ENCODE data around the gene PSD2. TPM values are rescaled to one million over a fixed set of nuclear protein-coding genes. Genes with fewer than 3 reads are reported as not detected.

PSD2 gene
- total RNA-seq, 3 donors from 2014 or later (not counting 1 experiment from before 2014, with no cell fraction given): 1.3 to 2.5 (median 1.3) TPM

DNA sequence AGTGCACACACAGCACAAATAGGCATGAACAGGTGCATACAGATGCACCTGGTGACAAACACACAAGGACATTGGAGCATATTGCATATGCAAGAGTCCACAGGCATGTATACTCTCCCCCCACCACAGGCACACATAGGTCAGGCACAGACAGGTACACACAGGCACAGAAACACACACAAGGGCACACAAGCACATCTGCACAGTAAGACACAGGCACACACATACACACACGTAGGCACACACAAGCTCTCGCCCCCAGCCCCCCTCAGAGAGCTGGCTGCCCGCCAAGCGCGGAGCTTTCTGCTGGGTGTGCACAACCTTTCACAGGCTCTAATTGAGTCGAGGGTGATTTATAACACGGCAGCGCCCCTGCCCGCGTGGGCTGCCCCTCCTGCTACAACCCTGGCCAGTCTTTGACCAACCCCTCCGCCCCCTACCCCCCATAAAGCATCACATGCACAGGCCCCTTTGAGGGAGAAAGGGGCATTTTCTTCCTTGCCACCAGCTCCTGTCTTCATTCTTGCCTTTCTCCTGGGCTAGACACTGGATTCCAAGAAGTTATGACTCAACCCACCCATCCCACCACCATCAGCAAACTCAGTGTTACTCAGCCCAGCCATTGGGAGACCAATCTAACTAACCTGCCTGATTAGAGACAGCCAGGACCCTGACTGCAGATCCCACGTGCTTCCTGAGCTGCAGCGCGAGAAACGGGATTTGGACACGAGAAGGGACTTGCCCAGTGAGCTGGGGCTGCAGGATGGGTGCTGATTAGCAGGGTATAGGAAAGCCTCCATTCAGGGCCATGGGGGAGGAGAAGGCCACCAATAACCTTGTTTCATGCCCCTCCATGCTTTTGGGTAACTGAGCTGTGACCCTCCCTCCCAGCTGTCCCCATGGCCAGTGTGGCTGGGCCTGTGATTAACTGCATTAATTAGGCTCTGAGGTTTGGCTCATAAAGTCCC is 42.8 kb upstream of the PSD2 start:
- Histone ChIP-seq H3K9me3 (ENCODE audit: control insufficient read depth, insufficient read depth, low read length) (no peaks in the 10 kb centered on the region), H3K27ac (ENCODE audit: low read length) (no peak overlapping the region), H3K36me3 (ENCODE audit: control insufficient read depth, insufficient read depth, low read length) (no peaks in the 10 kb centered on the region), H3K4me3 (ENCODE audit: low read length) (no peak overlapping the region), H3K4me1 (ENCODE audit: control insufficient read depth, insufficient read depth, low read length) (peaks cover 37% of the 10 kb centered on the region), H3K27me3 (ENCODE audit: control insufficient read depth, insufficient read depth, low read length) (peaks cover 2% of the 10 kb centered on the region)
- H3K36me3 Mint-ChIP-seq: no peaks in the 10 kb centered on the region
- DNase-seq (no peak), ATAC-seq (no peak)
- H3K4me1 Mint-ChIP-seq: peaks cover 34 to 54% of the 10 kb centered on the region in 2 donors
- peak overlapping the region in 1 of 2 donors; percentile 55 for H3K27ac Mint-ChIP-seq
- TF ChIP-seq, protein P1, sequence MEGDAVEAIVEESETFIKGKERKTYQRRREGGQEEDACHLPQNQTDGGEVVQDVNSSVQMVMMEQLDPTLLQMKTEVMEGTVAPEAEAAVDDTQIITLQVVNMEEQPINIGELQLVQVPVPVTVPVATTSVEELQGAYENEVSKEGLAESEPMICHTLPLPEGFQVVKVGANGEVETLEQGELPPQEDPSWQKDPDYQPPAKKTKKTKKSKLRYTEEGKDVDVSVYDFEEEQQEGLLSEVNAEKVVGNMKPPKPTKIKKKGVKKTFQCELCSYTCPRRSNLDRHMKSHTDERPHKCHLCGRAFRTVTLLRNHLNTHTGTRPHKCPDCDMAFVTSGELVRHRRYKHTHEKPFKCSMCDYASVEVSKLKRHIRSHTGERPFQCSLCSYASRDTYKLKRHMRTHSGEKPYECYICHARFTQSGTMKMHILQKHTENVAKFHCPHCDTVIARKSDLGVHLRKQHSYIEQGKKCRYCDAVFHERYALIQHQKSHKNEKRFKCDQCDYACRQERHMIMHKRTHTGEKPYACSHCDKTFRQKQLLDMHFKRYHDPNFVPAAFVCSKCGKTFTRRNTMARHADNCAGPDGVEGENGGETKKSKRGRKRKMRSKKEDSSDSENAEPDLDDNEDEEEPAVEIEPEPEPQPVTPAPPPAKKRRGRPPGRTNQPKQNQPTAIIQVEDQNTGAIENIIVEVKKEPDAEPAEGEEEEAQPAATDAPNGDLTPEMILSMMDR (IDR thresholded peaks at IDR 0.05): no peak
- H3K27me3 Mint-ChIP-seq (ENCODE audit: low read depth in 2 of 2): peaks cover 0 to 8% of the 10 kb centered on the region in 2 donors
- H3K9me3 Mint-ChIP-seq: no peaks in the 10 kb centered on the region
- 55% methylated on average over 16 of the region's 16 CpGs for WGBS (ENCODE audit: insufficient coverage)
- intact Hi-C loops (cut with micrococcal nuclease): no loop called here
- no peak overlapping the region for H3K4me3 Mint-ChIP-seq

DNA sequence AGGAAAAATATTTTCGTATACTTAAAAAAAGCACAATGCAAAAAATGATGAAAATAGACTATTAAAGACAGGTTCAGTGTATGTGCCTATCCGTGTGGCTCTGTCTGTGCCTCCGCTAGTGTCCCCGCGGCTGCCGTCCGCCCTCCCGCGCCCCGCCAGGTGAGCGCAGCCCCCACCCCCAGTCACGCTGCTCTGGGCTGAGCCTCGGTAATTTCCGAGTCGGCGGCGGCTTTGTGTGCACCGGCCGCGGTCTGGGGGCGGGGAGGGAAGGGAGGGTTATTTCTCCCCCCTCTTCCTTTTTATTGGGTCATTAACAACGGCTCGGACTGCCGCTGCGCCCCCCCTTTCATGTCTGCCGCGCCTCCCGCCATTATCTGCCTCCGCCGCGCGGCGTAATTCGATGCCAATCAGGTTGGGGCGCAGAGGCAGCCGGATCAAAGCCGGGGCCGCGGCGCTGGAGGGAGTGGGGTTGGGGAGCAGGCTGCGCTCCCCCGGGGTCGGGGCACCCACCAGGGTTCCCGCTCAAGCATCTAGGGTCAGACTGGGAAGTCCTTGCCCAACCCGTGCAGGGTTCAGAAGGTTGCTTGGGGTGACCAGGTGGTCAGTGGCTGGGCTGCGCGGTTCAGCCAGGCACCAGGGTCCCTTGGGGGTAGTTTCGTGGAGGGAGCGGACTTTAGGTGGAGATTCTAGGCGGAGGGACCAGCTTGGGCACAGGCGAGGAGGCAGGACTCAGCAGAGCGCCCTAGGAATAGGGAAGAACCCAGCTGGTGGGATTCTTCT is 39.5 kb upstream of the PSD2 start:
- DNase-seq (peak; percentile 47 to 51), ATAC-seq (peak; percentile 38 to 79 (median 55))
- peak overlapping the region; percentile 3 to 81 for H3K27ac Mint-ChIP-seq
- intact Hi-C loops (cut with micrococcal nuclease): loop anchor here (1.0 kb wide), 1 partner anchor 9 kb away; no protein-coding TSS in a partner anchor
- H3K9me3 Mint-ChIP-seq: no peaks in the 10 kb centered on the region
- Histone ChIP-seq H3K4me1 (ENCODE audit: control insufficient read depth, insufficient read depth, low read length) (peaks cover 38% of the 10 kb centered on the region), H3K27ac (ENCODE audit: low read length) (no peak overlapping the region), H3K36me3 (ENCODE audit: control insufficient read depth, insufficient read depth, low read length) (no peaks in the 10 kb centered on the region), H3K27me3 (ENCODE audit: control insufficient read depth, insufficient read depth, low read length) (peaks cover 2% of the 10 kb centered on the region), H3K4me3 (ENCODE audit: low read length) (peak overlapping the region; percentile 23), H3K9me3 (ENCODE audit: control insufficient read depth, insufficient read depth, low read length) (no peaks in the 10 kb centered on the region)
- 16% methylated on average over 47 of the region's 52 CpGs for WGBS (ENCODE audit: insufficient coverage)
- H3K4me3 Mint-ChIP-seq: peak overlapping the region; percentile 61
- TF ChIP-seq, protein P1 (IDR thresholded peaks at IDR 0.05): no peak
- H3K27me3 Mint-ChIP-seq (ENCODE audit: low read depth in 2 of 2): peaks cover 0 to 12% of the 10 kb centered on the region in 2 donors
- H3K4me1 Mint-ChIP-seq: peaks cover 19 to 54% of the 10 kb centered on the region in 2 donors
- H3K36me3 Mint-ChIP-seq: no peaks in the 10 kb centered on the region

DNA sequence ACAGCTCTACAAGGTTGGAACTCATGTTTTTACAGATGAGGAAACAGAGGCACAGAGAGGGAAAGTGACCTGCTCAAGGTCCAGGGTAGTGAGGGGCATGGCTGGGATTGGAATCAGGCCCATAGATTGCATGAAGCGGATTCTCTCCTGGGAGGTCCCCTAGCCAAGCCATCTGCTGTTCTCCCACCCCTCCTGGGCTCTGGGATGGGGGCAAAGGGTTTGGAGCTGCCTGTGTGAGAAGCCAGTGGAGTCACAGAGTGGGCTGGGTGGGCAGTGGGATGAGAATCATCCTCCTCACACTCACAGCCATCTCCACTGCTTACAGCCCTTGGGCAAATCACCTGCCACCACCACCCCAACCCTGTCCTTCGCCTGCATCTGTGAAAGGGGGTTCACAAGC is 38.6 kb upstream of the PSD2 start:
- ATAC-seq (no peak), DNase-seq (no peak)
- no peaks in the 10 kb centered on the region for H3K36me3 ChIP-seq (ENCODE audit: control insufficient read depth, insufficient read depth, low read length)
- peaks cover 38% of the 10 kb centered on the region for H3K4me1 ChIP-seq (ENCODE audit: control insufficient read depth, insufficient read depth, low read length)
- H3K27me3 ChIP-seq (ENCODE audit: control insufficient read depth, insufficient read depth, low read length): peaks cover 2% of the 10 kb centered on the region
- no peaks in the 10 kb centered on the region for H3K36me3 Mint-ChIP-seq
- intact Hi-C loops (cut with micrococcal nuclease): no loop called here
- peak overlapping the region; percentile 65 for H3K4me3 Mint-ChIP-seq
- H3K9me3 Mint-ChIP-seq: no peaks in the 10 kb centered on the region
- no peak overlapping the region for H3K4me3 ChIP-seq (ENCODE audit: low read length)
- peaks cover 0 to 12% of the 10 kb centered on the region in 2 donors for H3K27me3 Mint-ChIP-seq (ENCODE audit: low read depth in 2 of 2)
- no peaks in the 10 kb centered on the region for H3K9me3 ChIP-seq (ENCODE audit: control insufficient read depth, insufficient read depth, low read length)
- H3K27ac Mint-ChIP-seq: peak overlapping the region in 1 of 2 donors; percentile 39
- TF ChIP-seq, protein P1 (IDR thresholded peaks at IDR 0.05): no peak
- peaks cover 19 to 54% of the 10 kb centered on the region in 2 donors for H3K4me1 Mint-ChIP-seq
- H3K27ac ChIP-seq (ENCODE audit: low read length): no peak overlapping the region
- WGBS (ENCODE audit: insufficient coverage): 100% methylated on average over 2 of the region's 2 CpGs
